ENCODE results near the gene EIF4EBP3. TPM values are rescaled to one million over a fixed set of nuclear protein-coding genes. Genes with fewer than 3 reads are reported as not detected.

The EIF4EBP3 gene
- total RNA-seq, 1 donor from 2014 or later = 21.4 TPM

DNA sequence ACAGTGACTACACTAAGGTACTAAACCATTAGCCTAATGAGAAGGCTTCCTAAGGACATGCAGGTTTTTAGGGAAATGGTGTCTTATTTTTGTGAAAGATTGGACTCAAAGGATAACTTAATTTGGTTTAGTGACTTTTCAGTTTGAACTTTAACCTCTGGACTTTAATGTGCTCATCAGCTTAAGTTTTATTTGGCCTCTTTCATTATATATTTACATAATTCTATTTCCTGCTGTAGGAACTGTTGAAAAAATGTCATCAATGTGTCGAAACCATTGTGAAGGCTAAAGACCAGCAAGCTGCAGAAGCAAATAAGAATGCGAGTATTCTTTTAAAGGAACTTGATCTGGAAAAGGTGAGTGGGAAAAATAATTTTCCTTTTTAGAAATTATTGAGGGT lies 34.3 kb upstream of the EIF4EBP3 start:
- H3K36me3 ChIP-seq = peaks cover 75% of the 10 kb centered on the region
- TF ChIP-seq, protein P1, sequence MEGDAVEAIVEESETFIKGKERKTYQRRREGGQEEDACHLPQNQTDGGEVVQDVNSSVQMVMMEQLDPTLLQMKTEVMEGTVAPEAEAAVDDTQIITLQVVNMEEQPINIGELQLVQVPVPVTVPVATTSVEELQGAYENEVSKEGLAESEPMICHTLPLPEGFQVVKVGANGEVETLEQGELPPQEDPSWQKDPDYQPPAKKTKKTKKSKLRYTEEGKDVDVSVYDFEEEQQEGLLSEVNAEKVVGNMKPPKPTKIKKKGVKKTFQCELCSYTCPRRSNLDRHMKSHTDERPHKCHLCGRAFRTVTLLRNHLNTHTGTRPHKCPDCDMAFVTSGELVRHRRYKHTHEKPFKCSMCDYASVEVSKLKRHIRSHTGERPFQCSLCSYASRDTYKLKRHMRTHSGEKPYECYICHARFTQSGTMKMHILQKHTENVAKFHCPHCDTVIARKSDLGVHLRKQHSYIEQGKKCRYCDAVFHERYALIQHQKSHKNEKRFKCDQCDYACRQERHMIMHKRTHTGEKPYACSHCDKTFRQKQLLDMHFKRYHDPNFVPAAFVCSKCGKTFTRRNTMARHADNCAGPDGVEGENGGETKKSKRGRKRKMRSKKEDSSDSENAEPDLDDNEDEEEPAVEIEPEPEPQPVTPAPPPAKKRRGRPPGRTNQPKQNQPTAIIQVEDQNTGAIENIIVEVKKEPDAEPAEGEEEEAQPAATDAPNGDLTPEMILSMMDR (IDR thresholded peaks at IDR 0.05) = no peak
- no peaks in the 10 kb centered on the region for H3K9me3 ChIP-seq
- DNase-seq (no peak), ATAC-seq (no peak)
- H3K27ac ChIP-seq = no peak overlapping the region
- intact Hi-C loops (cut with DNase I) = no loop called here
- H3K4me3 ChIP-seq = no peak overlapping the region
- H3K4me1 ChIP-seq = no peaks in the 10 kb centered on the region
- no peaks in the 10 kb centered on the region for H3K27me3 ChIP-seq

- TF ChIP-seq, protein P1 (IDR thresholded peaks at IDR 0.05) = no peak
- Histone ChIP-seq H3K27me3 (no peaks in the 10 kb centered on the region), H3K9me3 (no peaks in the 10 kb centered on the region), H3K4me3 (no peak overlapping the region), H3K36me3 (peaks cover 76% of the 10 kb centered on the region), H3K4me1 (no peaks in the 10 kb centered on the region), H3K27ac (no peak overlapping the region)
- ATAC-seq = no peak
- intact Hi-C loops (cut with DNase I) = no loop called here
- DNase-seq = no peak
Observed at GRCh38 chr5:140524003-140524402, 23.5 kb upstream of the EIF4EBP3 start.

DNA sequence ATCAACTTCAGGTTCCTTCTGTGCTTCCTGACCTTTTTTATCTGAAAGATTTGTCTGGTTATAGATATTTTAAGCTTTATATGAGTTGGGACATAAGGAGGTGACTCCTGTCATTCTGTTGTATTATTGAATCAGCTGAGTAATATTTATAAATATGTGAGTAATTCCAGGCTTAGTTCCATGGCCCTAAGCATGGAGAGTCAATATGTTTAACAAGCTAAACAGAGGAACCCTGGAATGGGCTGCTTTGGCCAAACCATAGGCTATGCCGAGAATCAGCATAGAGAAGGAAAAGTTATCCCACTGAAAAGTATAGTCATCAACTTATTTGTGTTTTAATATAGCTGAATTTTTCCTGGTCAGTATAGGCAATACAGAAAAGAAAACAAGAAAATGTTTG lies 7.2 kb upstream of the EIF4EBP3 start:
- H3K4me1 ChIP-seq = no peaks in the 10 kb centered on the region

GRCh38 chr5:140542972-140543371 lies 4.5 kb upstream of the EIF4EBP3 start:
- no peak for ATAC-seq
- intact Hi-C loops (cut with DNase I) = no loop called here
- Histone ChIP-seq H3K9me3 (no peaks in the 10 kb centered on the region), H3K4me3 (no peak overlapping the region), H3K36me3 (peaks cover 76% of the 10 kb centered on the region), H3K27ac (no peak overlapping the region), H3K27me3 (no peaks in the 10 kb centered on the region), H3K4me1 (peaks cover 14% of the 10 kb centered on the region)
- TF ChIP-seq, protein P1 (IDR thresholded peaks at IDR 0.05) = no peak
- no peak for DNase-seq

More for the DNA sequence above, 7.2 kb upstream of the EIF4EBP3 start:
- H3K9me3 ChIP-seq = no peaks in the 10 kb centered on the region
- H3K4me3 ChIP-seq = no peak overlapping the region
- TF ChIP-seq, protein P1 (IDR thresholded peaks at IDR 0.05) = no peak
- H3K27ac ChIP-seq = no peak overlapping the region
- H3K36me3 ChIP-seq = peaks cover 100% of the 10 kb centered on the region
- intact Hi-C loops (cut with DNase I) = no loop called here
- no peaks in the 10 kb centered on the region for H3K27me3 ChIP-seq
- DNase-seq (no peak), ATAC-seq (no peak)

DNA sequence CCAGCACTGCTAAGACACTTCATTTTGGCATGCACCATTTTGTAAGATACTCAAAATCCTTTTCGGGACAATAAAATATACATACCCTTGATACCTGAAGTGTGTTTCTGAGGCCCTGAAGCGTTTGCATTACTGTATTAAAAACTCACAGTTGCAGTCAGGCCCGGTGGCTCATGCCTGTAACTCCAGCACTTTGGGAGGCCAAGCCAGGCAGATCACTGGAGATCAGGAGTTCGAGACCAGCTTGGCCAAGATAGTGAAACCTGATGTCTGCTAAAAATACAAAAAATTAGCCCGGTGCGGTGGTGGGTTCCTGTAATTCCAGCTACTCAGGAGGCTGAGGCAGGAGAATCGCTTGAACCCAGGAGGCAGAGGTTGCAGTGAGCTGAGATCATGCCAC lies 2.5 kb upstream of the EIF4EBP3 start:
- Histone ChIP-seq H3K27ac (no peak overlapping the region), H3K4me1 (peaks cover 35% of the 10 kb centered on the region), H3K9me3 (no peaks in the 10 kb centered on the region), H3K36me3 (peaks cover 68% of the 10 kb centered on the region), H3K4me3 (no peak overlapping the region), H3K27me3 (no peaks in the 10 kb centered on the region)
- intact Hi-C loops (cut with DNase I) = no loop called here
- DNase-seq = no peak
- TF ChIP-seq, protein P1 (IDR thresholded peaks at IDR 0.05) = no peak
- ATAC-seq = no peak

DNA sequence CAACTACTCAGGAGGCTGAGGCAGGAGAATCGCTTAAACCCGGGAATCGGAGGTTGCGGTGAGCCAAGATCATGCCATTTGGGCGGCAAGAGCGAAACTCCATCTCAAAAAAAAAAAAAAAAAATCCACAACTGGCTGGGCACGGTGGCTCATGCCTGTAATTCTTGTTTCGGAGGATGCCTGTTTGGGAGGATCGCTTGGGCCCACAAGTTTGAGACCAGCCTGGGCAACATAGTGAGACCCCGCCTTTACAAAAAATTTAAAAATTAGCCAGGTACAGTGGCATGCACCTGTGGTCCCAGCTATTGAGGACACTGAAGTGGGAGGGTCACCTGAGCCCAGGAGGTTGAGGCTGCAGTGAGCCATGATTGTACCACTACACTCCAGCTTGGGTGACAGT lies 1.9 kb upstream of the EIF4EBP3 start:
- Histone ChIP-seq H3K27me3 (no peaks in the 10 kb centered on the region), H3K9me3 (no peaks in the 10 kb centered on the region), H3K4me1 (peaks cover 36% of the 10 kb centered on the region), H3K4me3 (no peak overlapping the region), H3K36me3 (peaks cover 68% of the 10 kb centered on the region), H3K27ac (no peak overlapping the region)
- DNase-seq (no peak), ATAC-seq (no peak)
- intact Hi-C loops (cut with DNase I) = no loop called here
- TF ChIP-seq, protein P1 (IDR thresholded peaks at IDR 0.05) = no peak
